B cell (primary cell): ENCODE measurements around the gene CLCA1.

Experiments
- EZH2 ChIP-seq: IDR thresholded peaks from 2 replicates; pipeline ENCODE4 v1.6.1; 2012; ENCODE audit warnings: borderline replicate concordance, low read depth, mild to moderate bottlenecking, moderate library complexity, low read length; ENCODE audit not compliant: insufficient read depth, poor library complexity, severe bottlenecking
- TF ChIP-seq, protein P1 (sequence below): fragments of 200-600 bp; IDR thresholded peaks from one replicate; pipeline ENCODE4 v1.8.0; 2022; ENCODE audit warnings: antibody characterized with exemption, mild to moderate bottlenecking

DNA sequence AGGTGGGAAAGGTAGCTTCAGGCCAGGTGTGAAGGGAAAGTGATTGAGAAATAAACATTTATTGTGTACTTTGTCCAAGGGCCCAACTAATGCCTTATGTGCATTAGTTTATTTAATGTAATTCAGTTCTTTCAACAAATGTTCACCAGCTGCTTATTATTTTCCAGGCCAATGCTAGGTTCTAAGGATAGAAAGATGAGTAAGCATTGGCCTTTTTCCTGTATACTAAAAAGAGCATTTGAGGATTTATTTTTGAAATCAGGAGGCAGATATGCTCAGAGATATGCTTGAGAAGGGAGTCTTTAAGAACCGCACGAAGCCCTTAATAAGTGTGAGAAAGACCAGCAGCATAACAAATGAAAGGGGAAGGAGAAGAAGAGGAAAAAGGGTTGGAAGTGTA, 32.0 kb downstream of the CLCA1 start:
- TF ChIP-seq, protein P1, sequence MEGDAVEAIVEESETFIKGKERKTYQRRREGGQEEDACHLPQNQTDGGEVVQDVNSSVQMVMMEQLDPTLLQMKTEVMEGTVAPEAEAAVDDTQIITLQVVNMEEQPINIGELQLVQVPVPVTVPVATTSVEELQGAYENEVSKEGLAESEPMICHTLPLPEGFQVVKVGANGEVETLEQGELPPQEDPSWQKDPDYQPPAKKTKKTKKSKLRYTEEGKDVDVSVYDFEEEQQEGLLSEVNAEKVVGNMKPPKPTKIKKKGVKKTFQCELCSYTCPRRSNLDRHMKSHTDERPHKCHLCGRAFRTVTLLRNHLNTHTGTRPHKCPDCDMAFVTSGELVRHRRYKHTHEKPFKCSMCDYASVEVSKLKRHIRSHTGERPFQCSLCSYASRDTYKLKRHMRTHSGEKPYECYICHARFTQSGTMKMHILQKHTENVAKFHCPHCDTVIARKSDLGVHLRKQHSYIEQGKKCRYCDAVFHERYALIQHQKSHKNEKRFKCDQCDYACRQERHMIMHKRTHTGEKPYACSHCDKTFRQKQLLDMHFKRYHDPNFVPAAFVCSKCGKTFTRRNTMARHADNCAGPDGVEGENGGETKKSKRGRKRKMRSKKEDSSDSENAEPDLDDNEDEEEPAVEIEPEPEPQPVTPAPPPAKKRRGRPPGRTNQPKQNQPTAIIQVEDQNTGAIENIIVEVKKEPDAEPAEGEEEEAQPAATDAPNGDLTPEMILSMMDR = no peak
- TF ChIP-seq EZH2 = no peak
